WTC11 (cell line): ENCODE measurements around the gene PADI1.

Experiments used
- CTCF ChIP-seq: fragments of 200-600 bp; IDR thresholded peaks from 2 replicates; pipeline ENCODE4 v1.8.0; 2022; ENCODE audit warnings: antibody characterized with exemption
- E2F4 ChIP-seq: sonication (generic); formaldehyde crosslinking; IDR thresholded peaks from 2 replicates; pipeline ENCODE4 v1.8.1; 2022; ENCODE audit warnings: low read depth, mild to moderate bottlenecking, moderate library complexity, missing genetic modification reagents, borderline replicate concordance
- IRF1 ChIP-seq: sonication (generic); formaldehyde crosslinking; IDR thresholded peaks from 2 replicates; pipeline ENCODE4 v1.8.0; 2023; ENCODE audit warnings: missing genetic modification reagents
- MAX ChIP-seq: sonication (generic); formaldehyde crosslinking; IDR thresholded peaks from 2 replicates; pipeline ENCODE4 v1.8.0; 2022; ENCODE audit warnings: mild to moderate bottlenecking, missing genetic modification reagents
- NFE2L1 ChIP-seq: sonication (generic); formaldehyde crosslinking; IDR thresholded peaks from 2 replicates; pipeline ENCODE4 v1.8.1; 2023; ENCODE audit warnings: missing genetic modification reagents
- RELA ChIP-seq: sonication (generic); formaldehyde crosslinking; IDR thresholded peaks from 2 replicates; pipeline ENCODE4 v1.8.1; 2022; ENCODE audit warnings: missing genetic modification reagents, mild to moderate bottlenecking, borderline replicate concordance
- SP1 ChIP-seq: sonication (generic); formaldehyde crosslinking; conservative IDR thresholded peaks from 2 replicates; pipeline ENCODE4 v1.8.1; 2022; ENCODE audit warnings: missing genetic modification reagents
- USF2 ChIP-seq: sonication (generic); formaldehyde crosslinking; IDR thresholded peaks from 2 replicates; pipeline ENCODE4 v1.8.1; 2023; ENCODE audit warnings: mild to moderate bottlenecking, missing genetic modification reagents, moderate library complexity
- ZBTB21 ChIP-seq: sonication (generic); formaldehyde crosslinking; IDR thresholded peaks from 2 replicates; pipeline ENCODE4 v1.8.1; 2023; ENCODE audit warnings: mild to moderate bottlenecking, missing genetic modification reagents, borderline replicate concordance
- ZBTB43 ChIP-seq: sonication (generic); formaldehyde crosslinking; IDR thresholded peaks from 2 replicates; pipeline ENCODE4 v1.8.1; 2023; ENCODE audit warnings: mild to moderate bottlenecking, missing genetic modification reagents

- TF ChIP-seq IRF1 (CRISPR knock-in tag) (no peak), USF2 (CRISPR knock-in tag) (no peak), ZBTB43 (CRISPR knock-in tag) (no peak), SP1 (no peak), CTCF (no peak), E2F4 (no peak), NFE2L1 (no peak), RELA (CRISPR knock-in tag) (no peak), ZBTB21 (CRISPR knock-in tag) (no peak), MAX (CRISPR knock-in tag) (no peak)
Measured at GRCh38 chr1:17194133-17194475, 10.8 kb upstream of the PADI1 start.
